ENCODE data around the gene MMP19.
"Not testable (repeated sequence)": the region's sequence is repeated elsewhere in the genome, so short reads cannot be mapped to it uniquely, and the experiment has no call there.

MMP19 gene, protein sequence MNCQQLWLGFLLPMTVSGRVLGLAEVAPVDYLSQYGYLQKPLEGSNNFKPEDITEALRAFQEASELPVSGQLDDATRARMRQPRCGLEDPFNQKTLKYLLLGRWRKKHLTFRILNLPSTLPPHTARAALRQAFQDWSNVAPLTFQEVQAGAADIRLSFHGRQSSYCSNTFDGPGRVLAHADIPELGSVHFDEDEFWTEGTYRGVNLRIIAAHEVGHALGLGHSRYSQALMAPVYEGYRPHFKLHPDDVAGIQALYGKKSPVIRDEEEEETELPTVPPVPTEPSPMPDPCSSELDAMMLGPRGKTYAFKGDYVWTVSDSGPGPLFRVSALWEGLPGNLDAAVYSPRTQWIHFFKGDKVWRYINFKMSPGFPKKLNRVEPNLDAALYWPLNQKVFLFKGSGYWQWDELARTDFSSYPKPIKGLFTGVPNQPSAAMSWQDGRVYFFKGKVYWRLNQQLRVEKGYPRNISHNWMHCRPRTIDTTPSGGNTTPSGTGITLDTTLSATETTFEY

DNA sequence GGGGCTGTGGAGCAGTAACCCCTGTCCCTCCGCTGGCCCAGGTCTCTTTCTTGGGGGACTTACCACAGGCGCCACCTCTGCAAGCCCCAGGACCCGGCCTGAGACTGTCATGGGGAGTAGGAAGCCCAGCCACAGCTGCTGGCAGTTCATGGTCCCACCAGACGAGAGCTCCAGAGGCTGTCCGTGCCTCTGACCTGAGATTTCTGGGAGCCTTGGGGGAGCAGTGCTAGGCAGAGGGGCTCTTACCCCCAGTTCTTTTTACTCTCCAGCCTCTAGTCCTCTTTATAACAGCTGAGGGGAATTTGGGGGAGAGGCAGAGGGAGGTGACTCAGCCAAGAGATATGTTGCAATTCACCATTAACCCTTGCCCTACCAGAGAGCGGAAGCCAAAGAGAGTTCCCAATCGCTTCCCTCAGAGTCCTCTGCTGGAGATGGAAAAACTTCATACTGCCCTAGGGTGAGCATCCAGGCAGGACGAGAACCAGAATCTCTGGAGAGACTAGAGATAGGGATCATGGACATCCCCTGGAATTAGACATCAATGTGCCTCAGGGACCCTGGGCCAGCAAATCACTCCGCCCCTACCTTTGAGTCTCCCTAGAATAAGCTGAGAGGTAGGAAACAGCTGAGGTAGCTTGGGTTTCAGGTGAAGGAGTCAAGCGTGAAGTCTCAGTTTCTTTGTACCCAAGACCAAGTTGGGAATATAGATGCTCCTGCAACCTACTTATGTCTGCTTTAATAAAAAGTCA is at the start of gene MMP19:
Gene MMP19, minus strand, starts transcription at position 256 of the 749 bp plus-strand sequence. Its CDS starts 106 bp downstream, at position 150.
- peak; percentile 75 for DNase-seq (ENCODE audit: low spot score)

DNA sequence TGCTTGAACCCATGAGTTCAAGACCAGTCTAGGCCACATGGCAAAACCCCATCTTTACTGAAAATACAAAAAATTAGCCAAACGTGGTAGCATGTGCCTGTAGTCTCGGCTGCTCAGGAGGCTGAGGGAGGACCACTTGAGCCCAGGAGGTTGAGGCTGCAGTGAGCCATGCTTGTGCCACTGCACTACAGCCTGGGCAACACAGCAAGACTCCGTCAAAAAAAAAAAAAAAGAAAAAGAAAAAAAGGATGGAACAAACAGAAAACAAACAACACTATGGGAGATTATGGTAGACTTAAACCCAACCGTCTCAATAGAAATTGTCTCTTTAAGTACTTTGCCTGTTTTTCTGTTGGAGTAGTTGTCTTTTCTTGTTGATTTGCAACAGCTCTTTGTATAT is 48.6 kb upstream of the MMP19 start:
- no peak for DNase-seq (ENCODE audit: low spot score)

DNA sequence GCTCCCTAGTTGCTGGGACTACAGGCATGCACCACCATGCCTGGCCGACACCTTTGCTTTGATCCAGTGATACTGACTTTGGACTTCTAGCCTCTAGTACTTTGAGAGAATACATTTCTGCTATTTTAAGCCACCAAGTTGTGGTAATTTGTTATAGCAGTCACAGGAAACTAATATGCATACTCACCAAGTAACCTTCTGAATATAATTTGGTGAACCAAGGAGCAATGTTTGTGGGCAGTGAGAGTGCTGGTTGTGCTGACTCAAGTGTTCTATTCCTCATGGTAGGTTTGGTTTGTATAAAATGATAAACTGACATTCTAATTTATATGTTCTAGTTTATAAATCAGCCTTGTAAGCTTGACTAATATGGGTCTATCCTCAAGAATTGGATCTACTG is 42.4 kb upstream of the MMP19 start:
- DNase-seq (ENCODE audit: low spot score), result no peak

DNA sequence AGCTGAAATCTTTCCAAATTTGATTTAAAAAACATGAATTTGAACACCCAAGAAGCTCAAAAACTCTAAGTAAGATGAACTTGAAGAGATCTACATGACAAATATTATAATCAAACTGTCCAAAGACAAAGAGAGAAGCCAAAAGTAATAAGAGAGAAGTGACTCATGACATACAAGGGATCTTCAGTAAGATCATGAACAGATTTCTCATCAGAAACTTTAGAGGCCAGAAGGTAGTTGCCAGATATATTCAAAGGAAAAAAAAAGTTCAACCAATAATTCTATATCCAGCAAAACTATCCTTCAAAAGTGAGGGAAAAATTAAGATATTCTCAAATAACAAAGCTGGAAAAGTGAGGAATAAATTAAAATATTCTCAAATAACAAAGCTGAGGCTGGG is 35.1 kb upstream of the MMP19 start:
- no peak for DNase-seq (ENCODE audit: low spot score)

DNA sequence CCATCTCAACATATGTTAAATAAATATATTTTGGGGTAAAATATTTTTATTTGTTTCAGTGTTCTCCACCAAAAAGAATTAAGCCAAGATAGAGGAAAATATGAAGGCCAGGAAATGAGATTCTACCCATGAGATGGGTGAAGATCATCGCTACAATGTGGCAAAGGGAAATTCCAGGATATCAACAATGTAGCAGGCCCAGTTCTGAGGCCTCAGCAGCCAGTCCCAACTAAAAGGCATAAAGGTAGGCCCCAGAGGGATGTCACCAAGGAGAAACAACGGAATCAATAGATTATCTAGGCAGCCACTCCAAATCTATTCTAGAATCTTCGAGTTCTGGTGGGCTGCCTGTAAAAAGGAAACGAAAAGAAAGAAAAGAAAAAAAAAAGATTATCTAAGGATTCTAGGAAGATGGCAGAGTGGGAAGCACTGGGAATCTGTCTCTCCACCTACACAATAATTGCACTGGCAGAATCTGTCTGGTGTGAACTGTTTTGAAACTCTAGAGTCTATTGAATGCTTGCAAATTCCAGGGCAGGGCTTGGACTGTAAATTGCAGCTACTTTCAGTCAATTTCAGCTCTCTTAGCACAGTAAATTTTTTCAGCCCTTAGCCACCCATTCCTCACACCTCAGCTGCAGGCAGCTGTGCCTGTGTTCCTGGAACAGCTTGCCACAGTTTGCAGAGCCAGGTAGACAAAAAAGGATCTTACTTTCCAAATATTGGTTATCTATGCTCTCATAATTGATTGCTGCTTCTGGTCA is 33.1 kb upstream of the MMP19 start:
- DNase-seq (ENCODE audit: low spot score), result no peak

DNA sequence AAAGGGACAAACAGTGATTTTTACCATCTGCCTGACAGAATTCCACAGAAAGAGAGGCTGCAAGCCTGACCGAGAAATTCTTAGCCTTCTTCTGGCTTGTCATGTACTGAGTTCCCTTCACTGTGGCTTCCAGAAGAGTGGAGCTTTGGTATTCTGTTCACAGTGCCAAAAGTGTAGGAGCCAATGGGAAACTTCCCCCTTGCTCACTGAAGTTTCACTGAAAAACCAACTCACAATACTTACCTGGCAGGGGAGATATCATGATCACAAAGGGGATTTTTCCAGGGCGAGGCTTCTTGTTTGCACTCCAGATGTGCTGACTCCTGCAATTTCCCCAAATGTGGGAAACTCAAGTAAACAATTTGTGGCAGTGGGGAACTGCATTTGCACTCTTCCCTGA is 31.7 kb upstream of the MMP19 start:
- no peak for DNase-seq (ENCODE audit: low spot score)

DNA sequence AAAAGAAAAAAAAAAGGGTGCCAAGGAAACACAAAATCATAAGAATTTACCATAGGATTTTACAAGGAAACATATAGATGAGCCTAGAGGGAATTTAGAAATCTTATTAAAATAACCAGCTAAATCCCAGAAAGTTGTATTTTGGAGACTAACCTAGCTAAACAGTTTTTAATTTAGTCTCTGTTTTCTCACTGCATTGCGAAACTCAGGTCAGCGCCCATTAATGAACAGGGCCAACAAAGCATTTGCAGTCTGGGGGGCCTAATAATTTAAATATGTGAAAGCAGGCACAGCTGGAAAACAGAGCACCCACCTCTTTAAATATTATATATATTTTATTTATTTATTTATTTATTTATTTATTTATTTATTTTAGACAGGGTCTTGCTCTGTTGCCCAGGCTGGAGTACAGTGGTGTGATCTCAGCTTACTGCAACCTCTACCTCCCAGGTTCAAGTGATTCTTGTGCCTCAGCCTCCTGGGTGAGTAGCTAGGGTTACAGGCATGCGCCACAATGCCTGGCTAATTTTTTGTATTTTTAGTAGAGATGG is 23.8 kb upstream of the MMP19 start:
- not testable (repeated sequence) for DNase-seq (ENCODE audit: low spot score)

DNA sequence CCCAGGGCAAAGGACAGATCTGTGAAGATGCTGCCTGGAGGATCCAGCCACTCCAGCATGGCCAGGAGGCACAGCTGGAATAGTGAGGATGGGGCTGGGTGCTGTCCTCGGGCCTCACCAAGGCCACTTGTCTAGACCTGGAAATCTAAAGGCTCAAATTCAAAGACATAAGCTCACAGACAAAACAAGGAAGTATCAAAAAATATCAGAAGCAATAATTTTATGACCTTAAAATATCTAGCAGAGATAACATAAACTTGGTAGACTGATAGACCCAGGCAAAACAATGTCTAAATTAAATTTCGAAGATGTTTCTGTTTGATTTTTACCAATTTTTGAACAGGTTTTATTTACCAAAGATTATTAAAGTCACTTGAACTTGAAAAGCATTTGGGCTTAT is 22.6 kb upstream of the MMP19 start:
- DNase-seq (ENCODE audit: low spot score), result no peak

DNA sequence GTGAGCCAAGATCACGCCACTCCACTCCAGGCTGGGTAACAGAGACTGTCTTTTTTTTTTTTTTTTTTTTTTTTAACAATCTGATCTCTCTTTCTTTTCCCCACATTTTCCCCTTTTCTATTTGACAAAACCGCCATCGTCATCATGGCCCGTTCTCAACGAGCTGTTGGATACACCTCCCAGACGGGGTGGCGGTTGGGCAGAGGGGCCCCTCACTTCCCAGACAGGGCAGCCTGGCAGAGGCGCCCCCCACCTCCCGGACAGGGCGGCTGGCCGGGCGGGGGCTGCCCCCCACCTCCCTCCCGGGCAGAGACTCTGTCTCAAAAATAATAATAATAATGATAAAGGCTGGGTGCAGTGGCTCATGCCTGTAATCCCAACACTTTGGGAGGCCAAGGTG is 20.2 kb upstream of the MMP19 start:
- not testable (repeated sequence) for DNase-seq (ENCODE audit: low spot score)

DNA sequence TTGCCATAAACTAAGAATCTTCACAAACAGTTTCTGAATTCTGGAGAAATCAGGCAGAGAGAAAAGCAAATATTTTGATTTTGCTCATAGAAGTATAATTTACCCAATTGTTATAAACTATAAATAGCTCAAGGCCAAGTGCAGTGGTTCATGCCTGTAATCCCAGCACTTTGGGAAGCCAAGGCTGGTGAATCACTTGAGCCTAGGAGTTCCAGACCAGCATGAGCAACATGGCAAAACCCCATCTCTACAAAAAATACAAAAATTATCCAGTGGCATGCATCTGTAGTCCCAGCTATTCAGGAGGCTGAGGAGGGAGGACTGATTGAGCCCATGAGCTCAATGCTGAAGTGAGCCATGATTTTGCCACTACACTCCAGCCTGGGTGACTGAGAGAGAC is 19.6 kb upstream of the MMP19 start:
- DNase-seq (ENCODE audit: low spot score), result no peak

DNA sequence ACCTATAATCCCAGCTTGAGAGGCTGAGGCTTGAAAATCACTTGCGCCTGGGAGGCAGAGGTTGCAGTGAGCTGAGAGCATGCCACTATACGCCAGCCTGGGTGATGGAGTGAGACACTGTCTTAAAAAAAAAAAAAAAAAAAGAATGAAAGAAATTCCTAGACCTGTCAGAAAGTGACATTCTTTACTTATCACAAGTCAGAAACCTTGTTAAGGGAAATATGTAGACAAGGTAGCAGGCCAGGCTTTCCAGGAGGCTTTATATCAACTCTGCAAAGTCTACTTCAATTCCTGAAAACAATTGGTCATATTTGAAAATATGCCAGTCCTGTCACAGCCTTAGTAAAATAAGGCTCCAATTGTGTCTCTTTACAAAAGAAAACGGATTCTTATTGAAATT is 19.1 kb upstream of the MMP19 start:
- DNase-seq (ENCODE audit: low spot score), result no peak

DNA sequence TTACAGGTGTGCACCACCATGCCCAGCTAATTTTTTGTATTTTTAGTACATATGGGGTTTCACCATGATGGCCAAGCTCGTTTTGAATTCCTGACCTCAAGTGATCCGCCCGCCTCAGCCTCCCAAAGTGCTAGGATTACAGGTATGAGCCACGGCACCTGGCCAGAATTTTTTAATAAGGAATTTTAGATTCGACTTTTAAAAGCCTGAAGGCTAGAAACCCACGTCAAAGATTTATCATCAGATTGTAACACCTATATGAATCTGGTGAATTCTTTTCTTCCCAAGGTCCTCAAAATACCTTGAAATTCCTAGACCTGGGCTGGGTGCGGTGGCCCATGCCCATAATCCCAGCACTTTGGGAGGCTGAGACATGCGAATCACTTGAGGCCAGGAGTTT is 18.7 kb upstream of the MMP19 start:
- DNase-seq (ENCODE audit: low spot score), result no peak

DNA sequence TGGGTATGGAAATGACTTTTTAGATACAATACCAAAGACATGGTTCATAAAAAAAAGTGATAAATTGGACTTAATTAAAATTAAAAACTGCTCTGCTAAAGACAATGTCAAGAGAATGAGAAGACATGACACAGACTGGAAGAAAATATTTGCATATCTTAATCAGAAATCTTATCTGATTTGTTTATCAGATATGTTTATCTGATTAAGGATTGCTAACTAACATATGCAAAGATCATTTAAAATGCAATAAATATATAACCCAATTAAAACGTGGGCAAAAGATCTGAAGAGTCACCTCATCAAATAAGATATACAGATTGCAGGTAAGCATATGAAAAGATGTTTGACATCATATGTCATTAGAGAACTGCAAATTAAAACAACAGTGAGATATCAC is 10.0 kb upstream of the MMP19 start:
- no peak for DNase-seq (ENCODE audit: low spot score)

DNA sequence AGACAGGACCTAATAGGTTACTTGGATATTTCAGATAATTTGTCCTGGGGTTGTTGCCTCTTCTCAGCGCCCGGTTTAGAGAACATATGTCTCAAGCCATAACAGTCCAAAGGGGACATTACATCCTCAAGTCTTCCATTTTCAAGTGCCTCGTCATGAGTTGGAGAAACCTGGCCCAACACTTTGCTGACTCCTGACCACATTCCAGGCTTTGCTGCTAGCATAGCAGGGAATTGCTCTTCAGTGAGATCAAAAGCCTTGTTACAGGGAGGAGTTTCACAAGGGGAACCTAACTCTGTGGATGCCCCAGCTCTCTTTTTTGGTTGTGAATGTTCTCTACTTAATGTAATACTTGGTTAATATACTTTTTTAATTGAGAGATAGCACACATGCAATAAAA is 8.2 kb upstream of the MMP19 start:
- no peak for DNase-seq (ENCODE audit: low spot score)

DNA sequence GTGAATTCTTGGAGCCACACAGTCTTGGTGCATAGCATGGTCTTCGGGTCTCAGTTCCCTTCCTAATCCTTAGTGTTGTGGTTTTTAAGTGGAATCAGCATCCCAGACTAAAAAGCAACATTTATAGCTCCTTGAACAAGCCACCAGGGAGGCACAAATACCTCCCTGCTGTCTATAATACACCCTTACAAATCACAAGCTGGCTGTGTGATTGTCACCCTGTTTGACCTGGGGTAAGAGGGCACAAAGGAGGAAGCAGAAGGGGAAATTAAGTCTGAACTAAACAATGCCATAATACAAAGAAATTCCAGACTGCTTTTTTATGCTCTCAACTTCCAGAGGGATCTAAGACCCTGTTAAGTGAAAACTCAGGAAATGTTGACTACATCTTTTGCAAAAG is 7.7 kb upstream of the MMP19 start:
- DNase-seq (ENCODE audit: low spot score), result no peak

DNA sequence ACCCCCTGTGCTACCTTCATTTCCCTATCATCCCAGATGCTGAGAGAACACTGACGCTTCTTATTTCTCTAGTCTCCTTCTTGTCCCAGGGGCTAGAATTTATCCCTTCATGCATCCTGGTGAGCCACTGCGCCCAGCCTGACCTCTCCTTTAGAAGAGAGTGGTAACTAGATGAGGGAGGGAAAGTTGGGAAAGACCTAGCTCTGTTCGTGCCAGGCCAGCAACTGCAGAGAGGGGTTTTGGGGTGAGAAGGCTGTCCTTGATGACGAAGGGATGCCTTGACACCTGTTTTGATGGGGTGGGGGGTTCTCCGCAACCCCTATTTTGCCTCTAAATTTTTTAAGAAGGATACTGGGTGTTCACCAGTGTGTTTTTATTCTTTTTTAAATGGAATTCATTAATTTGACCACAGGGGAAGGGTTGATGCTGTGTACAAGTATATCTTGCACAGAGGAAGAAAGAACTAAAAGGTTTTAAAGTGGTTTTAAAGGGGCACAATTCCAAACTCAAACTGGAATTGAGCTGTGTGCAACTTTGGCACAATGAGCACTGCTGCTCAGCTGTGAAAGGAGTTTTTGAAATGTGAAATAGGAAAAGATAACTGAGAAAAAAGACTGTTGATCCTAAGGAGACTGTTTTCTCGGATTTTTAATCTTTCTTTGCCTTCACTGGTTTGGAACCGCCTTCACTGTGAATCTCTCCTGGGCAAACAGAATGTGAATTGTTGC is 7.0 kb upstream of the MMP19 start:
- no peak for DNase-seq (ENCODE audit: low spot score)

DNA sequence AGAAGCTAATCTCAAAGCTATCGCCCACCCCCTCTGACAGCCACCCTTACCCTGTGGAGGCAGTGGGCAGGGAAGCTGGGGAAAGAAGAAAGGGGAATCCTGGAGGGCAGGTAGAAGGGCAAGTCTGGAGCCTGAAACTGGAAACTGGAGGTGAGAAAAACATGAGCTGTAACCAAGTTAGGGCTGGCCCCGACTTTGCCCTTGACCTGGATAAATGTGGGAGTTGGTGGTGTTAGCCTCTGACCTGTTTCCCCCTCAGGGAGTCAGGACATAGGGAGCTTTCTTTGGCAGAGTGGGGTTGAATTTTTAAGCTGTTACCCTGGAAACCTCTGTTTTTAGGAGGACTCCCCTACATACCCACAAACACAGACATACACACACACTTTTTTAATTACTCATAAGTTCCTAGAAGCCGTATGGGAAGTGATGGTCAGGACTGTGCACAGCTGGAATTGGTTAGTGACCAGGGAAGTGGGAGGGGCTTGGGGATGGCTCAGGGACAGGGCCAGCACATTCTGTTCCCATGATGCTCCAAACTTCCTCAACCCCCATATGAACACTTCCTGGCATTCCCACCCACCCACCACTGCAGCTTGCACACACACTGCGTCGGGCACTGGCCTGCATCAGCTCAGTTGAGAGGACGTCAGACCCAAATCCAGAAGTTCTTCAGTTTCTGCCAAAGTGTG is 5.0 kb upstream of the MMP19 start:
- peak; percentile 66 for DNase-seq (ENCODE audit: low spot score)

DNA sequence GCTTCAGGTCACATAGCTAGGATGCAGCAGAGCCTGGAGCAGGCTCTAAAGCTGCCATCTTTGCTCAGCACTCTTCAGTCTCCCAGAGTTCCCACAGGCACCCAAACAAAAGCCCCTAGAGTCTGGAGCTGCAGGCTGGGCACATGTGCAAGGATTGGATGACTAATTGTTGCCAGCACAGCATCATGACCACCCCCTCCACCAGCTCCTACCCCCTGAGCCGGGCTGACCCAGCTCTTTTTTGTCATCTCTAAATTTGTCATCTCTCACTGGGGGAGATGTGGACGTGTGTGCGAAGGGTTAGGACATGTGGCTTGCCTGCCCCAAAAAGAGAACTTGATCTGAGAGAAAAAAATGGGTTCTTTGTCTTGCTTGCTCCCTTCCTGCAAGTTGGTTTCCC is 4.3 kb upstream of the MMP19 start:
- DNase-seq (ENCODE audit: low spot score), result no peak

DNA sequence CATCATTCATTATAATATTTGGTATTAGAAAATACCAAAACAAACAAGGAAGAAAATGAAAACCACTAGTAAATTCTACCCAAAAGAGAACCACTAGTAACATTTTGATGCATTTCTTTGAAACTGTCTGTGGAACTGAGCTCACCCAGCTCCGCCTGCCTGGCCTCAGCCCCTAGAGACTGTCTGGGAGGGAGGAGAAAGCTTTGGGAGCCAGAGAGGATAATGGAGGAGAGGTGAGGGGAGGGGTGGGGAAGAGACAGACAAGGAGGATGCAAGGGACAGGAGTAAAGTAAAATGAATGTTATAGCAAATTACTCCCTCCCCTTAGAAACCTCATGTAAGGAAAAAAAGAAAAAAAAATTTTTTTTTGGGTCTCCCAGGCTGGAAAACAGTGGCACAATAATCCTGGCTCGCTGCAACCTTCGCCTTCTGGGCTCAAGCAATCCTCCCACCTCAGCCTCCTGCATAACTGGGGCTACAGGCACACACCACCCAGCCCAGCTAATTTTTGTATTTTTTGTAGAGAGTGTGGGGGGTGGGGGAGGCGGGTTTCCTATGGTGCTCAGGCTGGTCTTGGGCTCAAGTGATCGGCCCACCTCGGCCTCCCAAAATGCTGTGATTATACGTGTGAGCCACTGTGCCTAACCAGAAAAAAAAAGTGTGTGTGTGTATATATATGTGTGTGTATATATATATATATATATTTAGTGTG is 3.2 kb upstream of the MMP19 start:
- DNase-seq (ENCODE audit: low spot score), result no peak

DNA sequence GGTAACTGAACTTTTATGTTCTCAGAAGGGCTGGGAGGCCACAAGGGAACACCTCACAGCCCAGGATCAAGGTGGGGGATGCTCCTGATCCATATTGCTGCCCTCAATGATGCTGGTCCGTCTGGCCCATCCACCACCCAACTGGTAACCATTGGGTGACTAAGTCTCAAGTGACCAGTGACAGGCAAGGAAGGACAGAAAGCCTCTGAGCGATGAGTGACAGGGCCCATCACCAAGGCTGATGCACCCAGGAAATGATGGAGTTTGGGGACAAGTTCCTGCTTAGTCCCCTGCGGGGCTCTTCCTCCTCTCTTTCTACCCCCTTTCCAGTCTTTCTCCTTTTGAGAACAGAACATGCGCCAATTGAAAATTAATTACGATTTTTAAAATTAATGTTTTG is 2.6 kb upstream of the MMP19 start:
- DNase-seq (ENCODE audit: low spot score), result no peak

Data from SW480 (cell line).